Left hindlimb (tissue), 1 donor: ENCODE data around the gene MOCS3.

Source experiments
- DNase-seq: peaks from one replicate; pipeline ENCODE4 v3.0.0-alpha.2; 2018

Gene MOCS3

GRCh38 chr20:50958615-50959542 is at the start of gene MOCS3:
TSS of gene MOCS3 (plus strand) at chr20:50958818. CDS start at chr20:50958843, 25 bp downstream.
- DNase-seq = peak; percentile 86

DNA sequence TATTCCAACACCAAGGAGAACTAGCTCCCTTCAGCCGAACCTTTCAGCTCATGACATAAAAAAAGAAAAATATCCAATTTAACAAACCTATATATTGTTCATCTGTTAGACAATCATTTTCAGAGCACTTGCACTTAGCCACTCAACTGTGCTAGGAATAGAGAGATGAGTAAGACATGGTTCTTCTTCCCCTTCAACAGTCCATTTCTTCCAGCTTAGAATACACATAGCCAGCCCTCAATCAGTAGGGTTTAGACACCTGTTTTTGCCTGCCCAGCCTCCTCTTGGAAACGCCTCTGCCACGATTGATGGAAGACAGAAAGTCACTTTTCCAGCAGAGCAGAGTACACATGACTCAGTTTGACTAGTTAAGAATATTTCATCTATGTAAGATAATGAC is 49.2 kb upstream of the MOCS3 start:
- no peak for DNase-seq

DNA sequence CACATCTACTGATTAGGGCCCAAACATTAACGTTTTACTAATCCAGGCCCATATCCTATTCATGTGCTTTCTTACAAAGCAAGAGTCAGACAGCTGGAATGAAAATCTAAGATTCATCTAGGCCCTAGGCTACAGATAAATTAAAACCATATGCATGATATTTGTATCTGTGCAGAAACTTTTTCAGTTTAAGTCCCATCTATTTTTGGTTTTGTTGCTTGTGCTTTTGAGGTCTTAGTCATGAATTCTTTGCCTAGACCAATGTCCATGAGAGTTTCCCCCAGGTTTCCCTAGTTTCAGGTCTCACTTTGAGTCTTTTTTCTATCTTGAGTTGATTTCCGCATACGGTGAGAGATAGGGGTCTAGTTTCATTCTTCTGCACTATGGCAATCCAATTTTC is 47.6 kb upstream of the MOCS3 start:
- no peak for DNase-seq

GRCh38 chr20:50911716-50912115 is 46.9 kb upstream of the MOCS3 start:
- DNase-seq = no peak

DNA sequence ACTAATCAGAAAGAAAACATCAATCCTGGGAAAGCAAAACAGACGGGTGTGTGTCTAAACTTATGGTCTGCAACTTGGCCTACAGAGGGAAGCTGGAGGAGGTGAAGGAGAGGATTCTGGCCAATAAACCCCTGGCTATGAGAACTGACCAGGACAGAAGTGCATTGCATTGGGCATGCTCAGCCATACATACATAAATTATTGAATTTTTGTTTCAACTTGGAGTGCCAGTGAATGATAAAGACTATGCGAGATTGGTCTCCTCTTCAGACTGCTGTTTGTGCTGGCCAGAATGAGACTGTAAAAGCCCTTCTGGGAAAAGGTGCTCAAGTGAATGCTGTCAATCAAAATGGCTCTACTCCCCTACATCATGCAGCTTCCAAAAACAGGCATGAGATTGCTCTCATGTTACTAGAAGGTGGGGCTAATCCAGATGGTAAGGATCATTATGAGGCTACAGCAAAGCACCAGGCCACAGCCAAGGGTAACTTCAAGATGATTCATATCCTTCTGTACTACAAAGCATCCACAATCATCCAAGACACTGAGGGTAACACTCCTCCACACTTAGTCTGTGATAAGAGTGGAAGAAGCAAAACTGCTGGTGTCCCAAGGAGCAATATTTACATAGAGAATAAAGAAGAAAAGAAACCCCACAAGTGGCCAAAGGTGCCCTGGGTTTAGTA is 44.8 kb upstream of the MOCS3 start:
- no peak for DNase-seq

- DNase-seq = no peak
These were observed 43.2 kb upstream of the MOCS3 start for GRCh38 chr20:50915424-50915823.

DNA sequence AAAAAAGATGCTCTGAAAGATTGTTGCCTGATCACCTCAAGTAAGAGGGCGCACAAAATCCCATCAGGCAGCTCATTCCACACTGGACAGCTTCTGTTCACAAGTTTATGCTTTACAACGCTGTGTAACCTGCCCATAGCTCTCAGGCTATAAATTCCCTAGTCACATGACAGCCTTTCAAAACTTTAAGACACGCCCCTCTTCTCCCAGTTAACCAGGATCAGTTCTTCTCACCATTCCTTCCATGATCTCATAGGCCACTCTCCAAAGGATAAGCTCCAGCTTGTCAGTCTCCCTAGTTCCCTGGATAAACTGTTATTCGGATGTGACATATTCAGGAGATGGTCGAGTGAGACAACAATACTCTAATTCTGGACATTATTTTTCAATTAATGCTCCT is 42.4 kb upstream of the MOCS3 start:
- no peak for DNase-seq

- DNase-seq = no peak
These were observed 41.7 kb upstream of the MOCS3 start for GRCh38 chr20:50916934-50917333.

GRCh38 chr20:50918403-50918802 is 40.2 kb upstream of the MOCS3 start:
- DNase-seq = no peak

- no peak for DNase-seq
These were observed 39.1 kb upstream of the MOCS3 start for GRCh38 chr20:50919567-50919966.

GRCh38 chr20:50920997-50921396 is 37.6 kb upstream of the MOCS3 start:
- no peak for DNase-seq

- DNase-seq = no peak
These were observed 36.7 kb upstream of the MOCS3 start for GRCh38 chr20:50921803-50922501.

- no peak for DNase-seq
These were observed 34.2 kb upstream of the MOCS3 start for GRCh38 chr20:50924261-50924920.

DNA sequence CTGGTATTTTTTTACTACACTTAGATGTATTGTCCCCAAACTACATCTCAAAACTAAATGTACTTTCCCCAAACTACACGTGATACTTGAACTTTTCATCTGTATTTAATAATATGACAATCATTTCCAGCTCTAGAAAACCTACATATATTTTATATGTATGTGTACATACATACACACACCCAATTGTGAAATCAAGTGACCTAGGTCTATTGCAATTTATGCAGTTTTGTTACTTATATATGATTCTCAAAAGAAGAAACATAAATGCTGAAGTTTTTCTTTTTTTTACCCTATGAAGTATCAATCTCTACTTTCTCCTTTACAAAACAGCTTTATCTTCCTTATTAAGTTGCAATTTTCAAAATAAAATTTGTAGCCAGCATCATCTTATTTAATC is 32.1 kb upstream of the MOCS3 start:
- no peak for DNase-seq

GRCh38 chr20:50928469-50928868 is 30.1 kb upstream of the MOCS3 start:
- DNase-seq = no peak

GRCh38 chr20:50929299-50930138 is 29.1 kb upstream of the MOCS3 start:
- DNase-seq = peak; percentile 92

- DNase-seq = peak; percentile 53
These were observed 28.3 kb upstream of the MOCS3 start for GRCh38 chr20:50930139-50930975.

GRCh38 chr20:50930976-50931305 is 27.7 kb upstream of the MOCS3 start:
- no peak for DNase-seq

DNA sequence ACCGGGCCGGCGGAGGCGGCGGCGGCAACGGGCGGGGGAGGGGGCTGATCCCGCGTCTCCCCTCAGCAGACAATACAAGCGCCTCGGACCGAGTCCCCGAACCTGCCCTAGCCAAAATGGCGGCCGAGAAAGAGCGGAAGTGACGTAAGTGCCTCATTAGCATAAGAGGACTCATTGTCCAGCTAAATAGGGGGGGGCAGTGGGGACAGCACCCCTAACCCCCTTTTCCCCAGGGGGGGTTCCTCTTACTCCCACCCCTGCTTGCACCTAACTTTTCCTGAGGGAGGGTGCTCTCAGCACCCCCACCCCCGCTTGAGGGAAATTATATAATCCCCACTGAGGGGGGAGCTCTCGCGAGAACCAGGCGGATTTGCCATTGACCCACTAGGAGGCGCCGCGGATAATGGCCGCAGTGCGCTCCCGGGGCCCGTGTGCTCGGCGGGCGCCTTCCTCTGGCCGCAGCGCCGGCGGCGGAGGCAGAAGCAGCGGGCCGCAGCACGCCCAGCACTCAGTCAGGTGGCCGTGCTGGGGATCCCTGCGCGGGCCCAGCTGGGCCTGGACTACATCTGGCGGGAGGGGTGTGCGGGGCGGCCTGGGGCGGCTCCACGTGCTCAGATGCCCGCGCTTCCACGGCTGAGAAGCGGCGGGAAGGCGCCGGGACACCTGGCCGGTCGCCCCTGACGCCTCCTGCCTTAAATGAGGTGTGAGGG is 27.2 kb upstream of the MOCS3 start, which contains the start of gene ADNP:
TSS of gene ADNP (minus strand) at position 132 of the 710 bp plus-strand sequence. CDS start 27,441 bp downstream, outside the sequence.
- DNase-seq = peak; percentile 94

GRCh38 chr20:50932016-50932485 is 26.6 kb upstream of the MOCS3 start:
- no peak for DNase-seq
